Karpas-422 (cell line): Measurements from ENCODE around the gene KCNH4. TPM values are rescaled to one million over a fixed set of nuclear protein-coding genes. Genes with fewer than 3 reads are reported as not detected.

Experiments
- DNase-seq: peaks from one replicate; pipeline ENCODE4 v3.0.0-alpha.2; 2015
- H2AFZ ChIP-seq: fragments of 200-600 bp; sonication (generic); 2 replicates; pipeline ENCODE4 v1.6.1; 2014; ENCODE audit warnings: antibody characterized with exemption, low read length, mixed read lengths
- H3K27ac ChIP-seq: fragments of 200-600 bp; sonication (generic); 2 replicates; pipeline ENCODE4 v1.5.1; 2014; ENCODE audit warnings: mild to moderate bottlenecking, low read length, moderate library complexity
- H3K27me3 ChIP-seq: fragments of 200-600 bp; sonication (generic); 2 replicates; pipeline ENCODE4 v1.6.1; 2014; ENCODE audit warnings: low read length, mixed read lengths
- H3K36me3 ChIP-seq: fragments of 200-600 bp; sonication (generic); 2 replicates; pipeline ENCODE4 v1.6.1; 2014; ENCODE audit warnings: low read length, mixed read lengths; ENCODE audit not compliant: insufficient read depth
- H3K4me1 ChIP-seq: fragments of 200-600 bp; sonication (generic); 2 replicates; pipeline ENCODE4 v1.6.1; 2014; ENCODE audit warnings: mild to moderate bottlenecking, low read length, mixed read lengths
- H3K4me2 ChIP-seq: fragments of 200-600 bp; sonication (generic); 2 replicates; pipeline ENCODE4 v1.6.1; 2014; ENCODE audit warnings: low read length, low read depth, mild to moderate bottlenecking; ENCODE audit not compliant: poor library complexity, severe bottlenecking
- H3K4me3 ChIP-seq: fragments of 200-600 bp; sonication (generic); 2 replicates; pipeline ENCODE4 v1.5.1; 2014; ENCODE audit warnings: mild to moderate bottlenecking, antibody characterized with exemption, low read length, mixed read lengths
- H3K79me2 ChIP-seq: fragments of 200-600 bp; sonication (generic); 2 replicates; pipeline ENCODE4 v1.6.1; 2014; ENCODE audit warnings: mild to moderate bottlenecking, low read length, mixed read lengths
- H3K9ac ChIP-seq: fragments of 200-600 bp; sonication (generic); 2 replicates; pipeline ENCODE4 v1.6.0; 2014; ENCODE audit warnings: low read length
- H3K9me2 ChIP-seq: fragments of 200-600 bp; sonication (generic), shearing (Covaris generic); replicated peaks from 2 replicates; pipeline ENCODE4 v1.6.0; 2014; ENCODE audit warnings: mild to moderate bottlenecking, low read length, moderate library complexity; ENCODE audit not compliant: insufficient read depth
- H3K9me3 ChIP-seq: fragments of 300-700, 200-600 bp; sonication (generic); 2 replicates; pipeline ENCODE4 v1.6.1; 2014; ENCODE audit warnings: low read length, mixed read lengths
- H4K20me1 ChIP-seq: fragments of 200-600 bp; sonication (generic); 2 replicates; pipeline ENCODE4 v1.6.1; 2014; ENCODE audit warnings: mild to moderate bottlenecking, antibody characterized with exemption, low read length, low read depth; ENCODE audit not compliant: insufficient read depth
- total RNA-seq: library from RNA; depleted of rRNA; stranded (reverse); fragments of >200 nt; shearing (Covaris generic); gene quantifications from 2 replicates; pipeline ENCODE4 v1.2.3, GENCODE V29; 2014; ENCODE audit warnings: low replicate concordance; rRNA removed

The KCNH4 gene
- total RNA-seq, 1 experiment from 2014 or later = not detected

- Histone ChIP-seq H3K9me2 (no peaks in the 10 kb centered on the region), H3K79me2 (no peaks in the 10 kb centered on the region), H3K27ac (no peak overlapping the region), H3K36me3 (no peaks in the 10 kb centered on the region), H2AFZ (no peak overlapping the region), H4K20me1 (no peaks in the 10 kb centered on the region), H3K4me1 (peaks cover 47% of the 10 kb centered on the region), H3K9me3 (no peaks in the 10 kb centered on the region), H3K9ac (peak overlapping the region; percentile 83), H3K27me3 (no peaks in the 10 kb centered on the region), H3K4me2 (peak overlapping the region; percentile 91), H3K4me3 (peak overlapping the region; percentile 77; the same call in 1 of the 2 replicates)
- DNase-seq = no peak
Observed at GRCh38 chr17:42111265-42111636, 69.7 kb downstream of the KCNH4 start.

- H2AFZ ChIP-seq = no peak overlapping the region
- H3K9me2 ChIP-seq = no peaks in the 10 kb centered on the region
- no peaks in the 10 kb centered on the region for H4K20me1 ChIP-seq
- DNase-seq = no peak
- no peaks in the 10 kb centered on the region for H3K27me3 ChIP-seq
- H3K27ac ChIP-seq = no peak overlapping the region
- H3K79me2 ChIP-seq = no peaks in the 10 kb centered on the region
- peaks cover 40% of the 10 kb centered on the region for H3K4me1 ChIP-seq
- H3K4me3 ChIP-seq = no peak overlapping the region
- no peaks in the 10 kb centered on the region for H3K9me3 ChIP-seq
- H3K4me2 ChIP-seq = no peak overlapping the region
- H3K36me3 ChIP-seq = no peaks in the 10 kb centered on the region
- peak overlapping the region; percentile 14; the same call in 1 of the 2 replicates for H3K9ac ChIP-seq
Observed at GRCh38 chr17:42110301-42111264, 70.4 kb downstream of the KCNH4 start.

GRCh38 chr17:42109086-42109485 lies 71.9 kb downstream of the KCNH4 start:
- no peaks in the 10 kb centered on the region for H3K27me3 ChIP-seq
- no peaks in the 10 kb centered on the region for H3K9me3 ChIP-seq
- H3K9me2 ChIP-seq = no peaks in the 10 kb centered on the region
- peaks cover 30% of the 10 kb centered on the region for H3K4me1 ChIP-seq
- H3K27ac ChIP-seq = no peak overlapping the region
- H2AFZ ChIP-seq = no peak overlapping the region
- no peak overlapping the region for H3K9ac ChIP-seq
- no peaks in the 10 kb centered on the region for H3K36me3 ChIP-seq
- no peak overlapping the region for H3K4me2 ChIP-seq
- no peaks in the 10 kb centered on the region for H3K79me2 ChIP-seq
- no peak for DNase-seq
- no peaks in the 10 kb centered on the region for H4K20me1 ChIP-seq
- H3K4me3 ChIP-seq = no peak overlapping the region

GRCh38 chr17:42107597-42108576 lies 73.1 kb downstream of the KCNH4 start:
- H3K79me2 ChIP-seq = no peaks in the 10 kb centered on the region
- no peak overlapping the region for H3K4me2 ChIP-seq
- peaks cover 18% of the 10 kb centered on the region for H3K4me1 ChIP-seq
- H3K36me3 ChIP-seq = no peaks in the 10 kb centered on the region
- no peaks in the 10 kb centered on the region for H4K20me1 ChIP-seq
- no peak overlapping the region for H3K4me3 ChIP-seq
- no peaks in the 10 kb centered on the region for H3K27me3 ChIP-seq
- no peak overlapping the region for H3K9ac ChIP-seq
- DNase-seq = peak; percentile 96
- H3K9me2 ChIP-seq = no peaks in the 10 kb centered on the region
- no peak overlapping the region for H3K27ac ChIP-seq
- no peaks in the 10 kb centered on the region for H3K9me3 ChIP-seq
- no peak overlapping the region for H2AFZ ChIP-seq

- Histone ChIP-seq H4K20me1 (no peaks in the 10 kb centered on the region), H3K9ac (no peak overlapping the region), H3K9me3 (no peaks in the 10 kb centered on the region), H3K4me1 (peaks cover 13% of the 10 kb centered on the region), H3K4me2 (no peak overlapping the region), H3K27me3 (no peaks in the 10 kb centered on the region), H3K36me3 (no peaks in the 10 kb centered on the region), H3K79me2 (no peaks in the 10 kb centered on the region), H3K27ac (no peak overlapping the region), H3K4me3 (no peak overlapping the region), H2AFZ (no peak overlapping the region), H3K9me2 (no peaks in the 10 kb centered on the region)
- no peak for DNase-seq
Observed at GRCh38 chr17:42107124-42107523, 73.8 kb downstream of the KCNH4 start.

Other genes starting within 250 kb of the KCNH4 start
- gene CNP, start 214.3 kb downstream of the KCNH4 start, total RNA-seq = 41.3 and 79.1 TPM in 2 replicates
- 56.1 and 64.1 TPM in 2 replicates for gene DNAJC7, start 163.7 kb downstream of the KCNH4 start, total RNA-seq
- 28.4 and 44.9 TPM in 2 replicates for gene NKIRAS2, start 161.1 kb downstream of the KCNH4 start, total RNA-seq
- not detected in 2 replicates for gene C17orf113, start 130.5 kb downstream of the KCNH4 start, total RNA-seq
- gene ZNF385C, start 82.7 kb downstream of the KCNH4 start, total RNA-seq = not detected in 2 replicates
- 12.6 and 20.3 TPM in 2 replicates for gene DHX58, start 68.4 kb downstream of the KCNH4 start, total RNA-seq
- gene KAT2A, start 59.8 kb downstream of the KCNH4 start, total RNA-seq = 26.7 and 34.6 TPM in 2 replicates
- 0.29 and 0.37 TPM in 2 replicates for gene HSPB9, start 58.3 kb downstream of the KCNH4 start, total RNA-seq
- gene RAB5C, start 26.2 kb downstream of the KCNH4 start, total RNA-seq = 56.9 and 59.5 TPM in 2 replicates
- not detected in 2 replicates for gene HCRT, start 4.3 kb upstream of the KCNH4 start, total RNA-seq
- gene GHDC, start 13.4 kb upstream of the KCNH4 start, total RNA-seq = 14.9 and 28.8 TPM in 2 replicates
- 110 and 142 TPM in 2 replicates for gene STAT5B, start 95.2 kb upstream of the KCNH4 start, total RNA-seq
- gene STAT5A, start 107.4 kb upstream of the KCNH4 start, total RNA-seq = 62.3 and 160 TPM in 2 replicates
- gene STAT3, start 207.3 kb upstream of the KCNH4 start, total RNA-seq = 16.3 and 24.4 TPM in 2 replicates
- not detected in 2 replicates for gene CAVIN1, start 242.1 kb upstream of the KCNH4 start, total RNA-seq